H1 (cell line): ENCODE data around the gene ADAMTS14. TPM values are rescaled to one million over a fixed set of nuclear protein-coding genes. Genes with fewer than 3 reads are reported as not detected.

Experiments used
- CHD1 ChIP-seq: IDR thresholded peaks from 2 replicates; pipeline ENCODE4 v1.6.1; 2012; ENCODE audit warnings: low read depth, low read length, improper control_type of control experiment
- E2F6 ChIP-seq: IDR thresholded peaks from 2 replicates; pipeline ENCODE4 v1.6.1; 2012; ENCODE audit warnings: inconsistent platforms
- EGR1 ChIP-seq: IDR thresholded peaks from 2 replicates; pipeline ENCODE4 v1.6.1; 2011; ENCODE audit warnings: low read depth, low read length, borderline replicate concordance
- NANOG ChIP-seq: IDR thresholded peaks from 2 replicates; pipeline ENCODE4 v1.6.1; 2011; ENCODE audit warnings: low read length, low read depth, mild to moderate bottlenecking, inconsistent platforms; ENCODE audit not compliant: insufficient read depth, poor library complexity, severe bottlenecking
- NRF1 ChIP-seq: IDR thresholded peaks from 2 replicates; pipeline ENCODE4 v1.6.1; 2011; ENCODE audit warnings: mild to moderate bottlenecking, low read depth, low read length, improper control_type of control experiment
- RFX5 ChIP-seq: IDR thresholded peaks from 2 replicates; pipeline ENCODE4 v1.6.1; 2011; ENCODE audit warnings: low read depth, low read length, improper control_type of control experiment, borderline replicate concordance
- SIN3A ChIP-seq, 2 experiments: IDR thresholded peaks in 1 of 2; conservative IDR thresholded peaks in 1 of 2; 2 replicates each; pipeline ENCODE4 v1.6.1; 2011 to 2012; ENCODE audit warnings: low read length in 2 of 2, improper control_type of control experiment in 1 of 2, low read depth in 1 of 2, mild to moderate bottlenecking in 1 of 2
- TBP ChIP-seq: IDR thresholded peaks from 2 replicates; pipeline ENCODE4 v1.6.1; 2011; ENCODE audit warnings: low read depth, low read length, improper control_type of control experiment
- polyA plus RNA-seq, 7 experiments: library from polyadenylated mRNA; depleted of rRNA in 3 of 7; stranded (reverse) in 5 of 7; unstranded in 2 of 7; fragments of >200 nt in 5 of 7; fragments of 200-250 nt in 2 of 7; gene quantifications; 1 replicate in 5 of 7; 2 replicates in 1 of 7; 4 replicates in 1 of 7; pipeline versions ENCODE4 v1.2.1 to v1.2.3, GENCODE V29; 2011 to 2013; ENCODE audit warnings: missing spikeins in 2 of 7, mixed read lengths in 2 of 7
- total RNA-seq: library from RNA; stranded (reverse); fragmentation: NEBNext Ultra II Directional; extraction: Animal tissue kit (Norgen Biotek cat#: 25700); gene quantifications from 2 replicates; pipeline ENCODE4 v1.2.1, GENCODE V29; 2021
- TF ChIP-seq, protein P1 (sequence below): IDR thresholded peaks from 2 replicates; pipeline ENCODE4 v1.6.1; 2012; ENCODE audit warnings: low read length, inconsistent platforms

The ADAMTS14 gene
- total and polyA plus RNA-seq, 2 of the 8 experiments (the other 6 are each of a cell fraction or from before 2014, with no cell fraction given): 2.0 to 2.3 TPM

GRCh38 chr10:70784471-70784870 lies 112.2 kb downstream of the ADAMTS14 start (continued):
- TF ChIP-seq TBP (no peak), CHD1 (no peak), NRF1 (no peak), NANOG (no peak), RFX5 (no peak), E2F6 (no peak), EGR1 (no peak), SIN3A (conservative IDR thresholded peaks at IDR 0.05 in 1 of 2, IDR thresholded peaks at IDR 0.05 in 1 of 2; ENCODE audit: low read depth in 1 of 2, low read length in 2 of 2) (no peak)
- TF ChIP-seq, protein P1, sequence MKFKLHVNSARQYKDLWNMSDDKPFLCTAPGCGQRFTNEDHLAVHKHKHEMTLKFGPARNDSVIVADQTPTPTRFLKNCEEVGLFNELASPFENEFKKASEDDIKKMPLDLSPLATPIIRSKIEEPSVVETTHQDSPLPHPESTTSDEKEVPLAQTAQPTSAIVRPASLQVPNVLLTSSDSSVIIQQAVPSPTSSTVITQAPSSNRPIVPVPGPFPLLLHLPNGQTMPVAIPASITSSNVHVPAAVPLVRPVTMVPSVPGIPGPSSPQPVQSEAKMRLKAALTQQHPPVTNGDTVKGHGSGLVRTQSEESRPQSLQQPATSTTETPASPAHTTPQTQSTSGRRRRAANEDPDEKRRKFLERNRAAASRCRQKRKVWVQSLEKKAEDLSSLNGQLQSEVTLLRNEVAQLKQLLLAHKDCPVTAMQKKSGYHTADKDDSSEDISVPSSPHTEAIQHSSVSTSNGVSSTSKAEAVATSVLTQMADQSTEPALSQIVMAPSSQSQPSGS: no peak
- TF ChIP-seq, all 59 proteins: peak for 0
